ENCODE results near the gene PCDHA4. TPM values are rescaled to one million over a fixed set of nuclear protein-coding genes. Genes with fewer than 3 reads are reported as not detected.
"Not testable (repeated sequence)": the region's sequence is repeated elsewhere in the genome, so short reads cannot be mapped to it uniquely, and the experiment has no call there.

The PCDHA4 gene
- total and polyA plus RNA-seq, 2 donors (not counting 1 experiment from before 2014, with no cell fraction given), result not detected

DNA sequence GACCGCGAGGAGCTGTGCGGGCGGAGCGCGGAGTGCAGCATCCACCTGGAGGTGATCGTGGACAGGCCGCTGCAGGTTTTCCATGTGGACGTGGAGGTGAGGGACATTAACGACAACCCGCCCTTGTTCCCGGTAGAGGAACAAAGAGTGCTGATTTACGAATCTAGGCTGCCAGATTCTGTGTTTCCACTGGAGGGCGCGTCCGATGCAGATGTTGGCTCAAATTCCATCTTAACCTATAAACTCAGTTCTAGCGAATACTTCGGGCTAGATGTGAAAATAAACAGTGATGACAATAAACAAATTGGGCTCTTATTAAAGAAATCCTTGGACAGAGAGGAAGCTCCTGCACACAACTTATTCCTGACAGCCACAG, 21.5 kb downstream of the PCDHA4 start:
- Histone ChIP-seq H3K4me2 (replicated peaks; ENCODE audit: low read depth, low read length, poor library complexity, severe bottlenecking) (no peak overlapping the region), H3K4me1 (ENCODE audit: control insufficient read depth in 2 of 2, insufficient read depth in 2 of 2, low read length in 2 of 2) (no peaks in the 10 kb centered on the region), H2AFZ (ENCODE audit: insufficient read depth, low read depth, low read length, poor library complexity, severe bottlenecking) (no peak overlapping the region), H3K36me3 (replicated peaks in 1 of 2; ENCODE audit: control extremely low read depth in 1 of 2, control insufficient read depth in 1 of 2, extremely low read depth in 1 of 2, insufficient read depth in 2 of 2, low read length in 1 of 2) (no peaks in the 10 kb centered on the region), H3K4me3 (ENCODE audit: control extremely low read depth in 1 of 5, extremely low read depth in 1 of 5, insufficient read depth in 1 of 5, low read depth in 2 of 5, low read length in 4 of 5) (no peak overlapping the region), H4K20me1 (ENCODE audit: control insufficient read depth, insufficient read depth, low read length, poor library complexity, severe bottlenecking) (no peaks in the 10 kb centered on the region), H3K27ac (ENCODE audit: low read length in 2 of 2) (no peak overlapping the region), H3K9me3 (ENCODE audit: control extremely low read depth in 1 of 3, control insufficient read depth in 2 of 3, insufficient read depth in 1 of 3, low read length in 2 of 3) (peaks cover 0 to 30% (median 2%) of the 10 kb centered on the region in 3 donors), H3K9ac (ENCODE audit: low read length) (no peak overlapping the region), H3K27me3 (replicated peaks in 1 of 4; ENCODE audit: control extremely low read depth in 1 of 4, control insufficient read depth in 3 of 4, insufficient read depth in 4 of 4, low read length in 3 of 4) (peaks cover 0 to 16% (median 6%) of the 10 kb centered on the region in 4 experiments), H3K79me2 (ENCODE audit: control insufficient read depth, insufficient read depth, low read length) (no peaks in the 10 kb centered on the region)
- TF ChIP-seq EZH2 (IDR thresholded peaks at IDR 0.05; ENCODE audit: borderline replicate concordance, insufficient read depth, low read depth, low read length, poor library complexity, severe bottlenecking), result no peak
- ChIA-PET POLR2A (no interaction called here), CTCF (no interaction called here)
- no peak for DNase-seq
- intact Hi-C loops (cut with micrococcal nuclease), result no loop called here
- H3K9me3 Mint-ChIP-seq (ENCODE audit: insufficient read depth), result peaks cover 7% of the 10 kb centered on the region
- H3K4me1 Mint-ChIP-seq, result no peaks in the 10 kb centered on the region
- no peak overlapping the region for H3K27ac Mint-ChIP-seq
- WGBS (ENCODE audit: insufficient coverage), result 38% methylated on average over 12 of the region's 18 CpGs
- peaks cover 26% of the 10 kb centered on the region for H3K27me3 Mint-ChIP-seq
- H3K4me3 Mint-ChIP-seq, result no peak overlapping the region
- ATAC-seq (ENCODE audit: low read depth), result no peak

DNA sequence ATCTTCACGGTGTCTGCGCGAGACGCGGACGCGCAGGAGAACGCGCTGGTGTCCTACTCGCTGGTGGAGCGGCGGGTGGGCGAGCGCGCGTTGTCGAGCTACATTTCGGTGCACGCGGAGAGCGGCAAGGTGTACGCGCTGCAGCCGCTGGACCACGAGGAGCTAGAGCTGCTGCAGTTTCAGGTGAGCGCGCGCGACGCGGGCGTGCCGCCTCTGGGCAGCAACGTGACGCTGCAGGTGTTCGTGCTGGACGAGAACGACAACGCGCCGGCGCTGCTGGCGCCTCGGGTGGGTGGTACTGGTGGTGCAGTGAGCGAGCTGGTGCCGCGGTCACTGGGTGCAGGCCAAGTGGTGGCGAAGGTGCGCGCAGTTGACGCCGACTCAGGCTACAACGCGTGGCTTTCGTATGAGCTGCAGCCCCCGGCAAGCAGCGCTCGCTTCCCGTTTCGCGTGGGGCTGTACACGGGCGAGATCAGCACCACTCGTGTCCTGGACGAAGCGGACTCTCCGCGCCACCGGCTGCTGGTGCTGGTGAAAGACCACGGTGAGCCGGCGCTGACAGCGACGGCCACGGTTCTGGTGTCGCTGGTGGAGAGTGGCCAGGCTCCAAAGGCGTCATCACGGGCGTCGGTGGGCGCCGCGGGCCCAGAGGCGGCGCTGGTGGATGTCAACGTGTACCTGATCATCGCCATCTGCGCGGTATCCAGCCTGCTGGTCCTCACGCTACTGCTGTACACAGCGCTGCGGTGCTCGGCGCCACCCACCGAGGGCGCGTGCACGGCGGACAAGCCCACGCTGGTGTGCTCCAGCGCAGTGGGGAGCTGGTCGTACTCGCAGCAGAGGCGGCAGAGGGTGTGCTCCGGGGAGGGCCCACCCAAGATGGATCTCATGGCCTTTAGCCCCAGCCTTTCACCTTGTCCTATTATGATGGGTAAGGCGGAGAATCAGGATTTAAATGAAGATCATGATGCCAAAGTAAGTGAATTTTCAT, 22.9 kb downstream of the PCDHA4 start:
- H3K4me2 ChIP-seq (replicated peaks; ENCODE audit: low read depth, low read length, poor library complexity, severe bottlenecking); H3K79me2 ChIP-seq (ENCODE audit: control insufficient read depth, insufficient read depth, low read length); H4K20me1 ChIP-seq (ENCODE audit: control insufficient read depth, insufficient read depth, low read length, poor library complexity, severe bottlenecking); CTCF ChIA-PET; H3K27ac Mint-ChIP-seq; H2AFZ ChIP-seq (ENCODE audit: insufficient read depth, low read depth, low read length, poor library complexity, severe bottlenecking); ATAC-seq (ENCODE audit: low read depth); H3K4me1 ChIP-seq (ENCODE audit: control insufficient read depth in 2 of 2, insufficient read depth in 2 of 2, low read length in 2 of 2); H3K27ac ChIP-seq (ENCODE audit: low read length in 2 of 2); H3K9me3 Mint-ChIP-seq (ENCODE audit: insufficient read depth); H3K9ac ChIP-seq (ENCODE audit: low read length); H3K4me3 ChIP-seq (ENCODE audit: control extremely low read depth in 1 of 5, extremely low read depth in 1 of 5, insufficient read depth in 1 of 5, low read depth in 2 of 5, low read length in 4 of 5); intact Hi-C loops (cut with micrococcal nuclease); DNase-seq; H3K4me1 Mint-ChIP-seq; POLR2A ChIA-PET; H3K36me3 ChIP-seq (replicated peaks in 1 of 2; ENCODE audit: control extremely low read depth in 1 of 2, control insufficient read depth in 1 of 2, extremely low read depth in 1 of 2, insufficient read depth in 2 of 2, low read length in 1 of 2); H3K4me3 Mint-ChIP-seq: not testable (repeated sequence)
- peaks cover 33% of the 10 kb centered on the region for H3K27me3 Mint-ChIP-seq
- peaks cover 0 to 30% (median 0%) of the 10 kb centered on the region in 3 donors for H3K9me3 ChIP-seq (ENCODE audit: control extremely low read depth in 1 of 3, control insufficient read depth in 2 of 3, insufficient read depth in 1 of 3, low read length in 2 of 3)
- peaks cover 0 to 16% (median 8%) of the 10 kb centered on the region in 4 experiments for H3K27me3 ChIP-seq (replicated peaks in 1 of 4; ENCODE audit: control extremely low read depth in 1 of 4, control insufficient read depth in 3 of 4, insufficient read depth in 4 of 4, low read length in 3 of 4)
- 62% methylated on average over 93 of the region's 106 CpGs for WGBS (ENCODE audit: insufficient coverage)

Data from B cell (primary cell).